IPS DF 4.7 (cell line): ENCODE data around the gene ATP13A3.
"Not testable (repeated sequence)": the region's sequence is repeated elsewhere in the genome, so short reads cannot be mapped to it uniquely, and the experiment has no call there.

ENCODE experiments used
- DNase-seq: peaks from one replicate; pipeline ENCODE4 v3.0.0-alpha.2; 2013; ENCODE audit warnings: low spot score; ENCODE audit errors: extremely low read depth

The ATP13A3 gene

DNA sequence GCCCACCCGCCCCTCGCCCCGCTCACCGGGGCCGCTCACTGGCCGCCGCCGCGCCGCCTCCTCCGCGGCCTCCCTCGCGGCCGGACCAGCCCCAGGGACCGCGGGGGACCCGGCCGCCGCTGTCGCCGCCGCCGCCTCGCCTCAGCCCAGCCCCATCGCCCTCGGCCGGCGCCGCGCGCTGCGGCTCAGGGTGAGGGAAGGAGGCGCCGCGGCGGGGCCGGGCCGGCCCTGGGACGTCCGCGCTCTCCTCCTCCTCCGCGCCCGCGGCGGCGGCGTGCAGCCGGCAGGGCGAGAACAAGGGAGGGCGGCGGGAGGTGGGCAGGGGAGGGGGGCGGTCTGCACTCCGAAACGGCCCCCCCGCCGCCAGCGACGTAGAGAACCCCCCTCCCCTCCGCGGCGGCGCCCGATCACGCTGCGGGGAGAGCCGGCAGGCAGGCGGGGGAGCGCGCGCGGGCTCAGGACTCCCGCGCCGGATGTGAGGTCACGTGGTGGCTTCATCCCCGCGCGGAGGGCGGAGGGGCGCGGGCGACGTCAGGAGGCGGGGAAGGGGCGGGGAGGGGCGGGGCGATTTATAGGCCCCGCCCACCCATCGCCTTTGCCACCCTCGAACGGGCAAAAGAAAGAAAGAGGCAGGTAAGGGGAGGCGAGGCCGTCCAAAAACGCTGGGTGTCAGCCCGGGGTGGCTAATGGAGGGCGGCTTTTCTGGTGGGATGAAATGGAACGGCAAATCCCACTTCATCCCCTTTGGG lies at the start of gene ATP13A3:
Gene ATP13A3, minus strand, starts transcription at position 463 of the 749 bp plus-strand sequence. CDS start 24,812 bp downstream, outside the sequence.
- DNase-seq = no peak

DNA sequence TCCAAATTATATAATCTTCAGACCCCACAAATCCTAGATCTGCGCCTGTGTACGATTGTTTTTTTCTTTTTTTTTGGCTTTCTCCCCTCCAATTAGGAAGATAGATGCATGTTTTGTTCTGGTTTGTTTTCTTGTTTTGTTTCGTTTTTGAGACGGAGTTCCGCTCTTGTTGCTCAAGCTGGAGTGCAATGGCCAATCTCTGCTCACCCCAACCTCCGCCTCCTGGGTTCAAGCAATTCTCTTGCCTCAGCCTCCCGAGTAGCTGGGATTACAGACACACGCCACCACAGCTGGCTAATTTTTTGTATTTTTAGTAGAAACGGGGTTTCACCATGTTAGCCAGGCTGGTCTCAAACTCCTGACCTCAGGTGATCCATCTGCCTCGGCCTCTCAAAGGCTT lies 48.4 kb upstream of the ATP13A3 start:
- not testable (repeated sequence) for DNase-seq

DNA sequence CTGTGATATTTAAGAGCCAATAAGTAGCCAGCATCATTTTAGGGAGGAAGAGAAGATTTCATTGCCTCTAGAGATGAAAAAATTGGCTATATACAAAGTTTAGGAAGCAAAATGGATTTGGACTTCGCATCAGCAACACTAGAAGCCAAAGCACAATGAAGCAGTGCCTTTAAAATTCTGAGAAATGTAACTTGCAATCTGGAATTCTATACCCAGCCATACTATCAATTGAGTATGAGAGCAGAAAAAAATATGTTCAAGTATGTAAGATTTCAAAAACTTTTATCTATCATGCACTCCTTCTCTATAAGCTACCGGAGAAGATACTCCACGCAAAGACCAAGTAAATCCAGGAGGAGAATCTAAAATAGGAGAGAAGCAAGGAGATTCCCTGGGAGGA lies 47.4 kb upstream of the ATP13A3 start:
- no peak for DNase-seq

DNA sequence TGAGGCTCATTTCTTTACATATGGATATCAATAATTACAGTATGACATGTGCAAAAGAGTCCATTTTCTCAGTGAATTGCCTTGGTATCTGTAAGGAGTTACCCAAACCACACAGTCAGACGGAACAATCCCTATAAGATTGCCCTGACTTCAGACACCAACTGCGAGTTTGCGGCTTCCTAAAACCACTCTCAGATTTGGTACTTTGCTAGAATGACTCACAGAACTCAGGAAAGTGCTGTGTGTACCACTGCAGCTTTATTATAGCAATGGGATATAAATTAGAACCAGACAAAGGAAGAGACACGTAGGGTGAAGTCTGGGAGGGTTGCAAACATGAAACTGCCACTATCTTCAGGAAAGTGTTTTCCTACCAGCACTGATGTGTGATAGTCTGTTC lies 45.8 kb upstream of the ATP13A3 start:
- no peak for DNase-seq

DNA sequence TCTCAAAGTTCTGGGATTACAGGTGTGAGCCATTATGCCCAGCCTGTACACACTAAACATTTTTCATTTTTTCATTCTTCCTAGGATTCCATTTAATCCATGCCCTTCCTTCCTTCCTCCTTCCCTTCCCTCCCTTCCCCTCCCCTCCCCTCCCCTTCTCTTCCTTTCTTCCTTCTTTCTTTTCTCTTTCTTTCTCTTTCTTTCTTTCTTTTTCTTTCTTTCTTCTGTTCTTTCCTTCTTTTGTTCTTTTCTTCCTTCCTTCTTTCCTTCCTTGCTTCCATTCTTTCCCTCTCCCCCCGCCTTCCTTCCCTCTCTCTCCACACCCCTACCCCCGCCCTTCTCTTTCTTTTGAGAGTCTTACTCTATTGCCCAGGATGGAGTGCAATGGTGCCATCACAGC lies 40.9 kb upstream of the ATP13A3 start:
- no peak for DNase-seq

DNA sequence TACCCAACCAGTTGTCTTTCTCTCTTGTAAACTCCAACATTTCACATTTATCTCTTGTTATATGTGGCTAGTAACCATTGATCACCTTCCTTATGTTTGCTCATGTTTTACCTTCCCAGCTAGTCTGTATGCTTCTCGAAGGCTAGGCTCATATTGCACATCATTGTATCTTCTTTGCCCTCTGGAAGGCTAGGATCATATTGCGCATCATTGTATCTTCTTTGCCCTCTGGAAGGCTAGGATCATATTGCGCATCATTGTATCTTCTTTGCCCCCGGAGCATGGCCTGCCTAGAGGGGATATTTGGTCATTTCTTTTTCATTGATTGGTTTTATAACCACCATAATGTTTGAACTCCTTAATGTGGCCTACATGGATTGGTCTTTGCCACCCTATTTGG lies 39.4 kb upstream of the ATP13A3 start:
- DNase-seq = no peak

DNA sequence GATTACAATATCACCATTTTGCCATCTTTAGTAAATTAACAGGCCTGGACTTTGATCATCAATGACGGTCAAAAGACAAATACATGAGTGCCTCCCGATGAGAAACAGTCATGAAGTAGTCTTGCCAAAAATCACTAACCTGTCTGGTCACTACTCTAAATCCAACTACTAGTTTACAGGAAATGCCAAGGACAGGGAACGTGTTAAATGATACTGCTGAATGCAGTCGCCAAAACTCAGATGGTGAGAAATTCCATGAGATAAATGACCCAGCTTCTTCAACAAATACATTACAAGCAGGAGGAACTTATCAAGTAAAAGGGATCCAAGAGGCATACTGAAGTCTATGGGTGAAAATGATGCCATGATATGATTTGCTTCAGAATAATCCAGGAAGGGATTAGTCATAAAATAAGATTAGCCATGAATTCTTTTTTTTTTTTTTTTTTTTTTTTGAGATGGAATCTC lies 35.8 kb upstream of the ATP13A3 start:
- DNase-seq = no peak

DNA sequence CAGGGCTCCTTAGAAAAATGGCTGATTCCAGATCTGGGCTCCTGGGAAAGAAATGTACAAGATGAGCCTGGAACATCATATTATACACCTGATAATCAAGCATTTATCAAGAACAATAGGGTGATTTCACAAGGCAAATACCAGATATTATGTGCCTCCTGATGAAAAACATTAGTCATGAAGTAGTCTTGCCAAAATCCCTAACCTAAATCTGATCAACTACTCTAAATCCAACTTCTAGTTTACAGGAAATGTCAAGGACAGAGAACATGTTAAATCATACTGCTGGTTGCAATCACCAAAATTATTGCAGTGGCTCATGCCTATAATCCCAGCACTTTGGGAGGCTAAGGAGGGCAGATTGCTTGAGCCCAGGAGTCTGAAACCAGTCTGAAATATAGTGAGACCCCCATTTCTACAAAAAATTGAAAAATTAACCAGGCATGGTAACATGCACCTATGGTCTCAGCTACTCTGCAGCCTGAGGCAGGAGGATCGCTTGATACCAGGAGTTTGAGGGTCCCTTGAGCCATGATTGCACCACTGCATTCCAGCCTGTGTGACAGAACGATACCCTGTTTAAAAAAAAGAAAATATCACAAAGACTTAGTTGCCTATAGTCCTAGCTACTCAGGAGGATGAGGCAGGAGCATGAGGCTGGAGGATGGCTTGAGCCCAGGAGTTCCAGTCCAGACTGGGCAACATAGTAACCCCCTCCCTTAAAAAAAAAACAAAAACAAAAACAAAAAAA lies 34.9 kb upstream of the ATP13A3 start:
- DNase-seq = no peak

DNA sequence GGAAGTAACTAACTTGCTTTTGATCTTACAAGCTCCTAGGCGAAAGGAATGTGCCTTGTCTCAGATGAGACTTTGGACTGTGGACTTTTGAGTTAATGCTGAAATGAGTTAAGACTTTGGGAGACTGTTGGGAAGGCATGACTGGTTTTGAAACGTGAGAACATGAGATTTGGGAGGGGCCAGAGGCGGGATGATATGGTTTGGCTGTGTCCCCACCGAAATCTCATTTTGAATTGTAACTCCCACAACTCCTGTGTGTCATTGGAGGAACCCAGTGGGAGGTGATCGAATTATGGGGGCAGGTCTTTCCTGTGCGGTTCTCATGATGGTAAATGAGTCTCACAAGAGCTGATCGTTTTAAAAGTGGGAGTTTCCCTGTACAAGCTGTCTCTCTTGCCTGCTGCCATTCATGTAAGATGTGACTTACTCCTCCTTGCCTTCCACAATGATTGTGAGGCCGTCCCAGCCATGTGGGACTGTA lies 33.9 kb upstream of the ATP13A3 start:
- DNase-seq = not testable (repeated sequence)

DNA sequence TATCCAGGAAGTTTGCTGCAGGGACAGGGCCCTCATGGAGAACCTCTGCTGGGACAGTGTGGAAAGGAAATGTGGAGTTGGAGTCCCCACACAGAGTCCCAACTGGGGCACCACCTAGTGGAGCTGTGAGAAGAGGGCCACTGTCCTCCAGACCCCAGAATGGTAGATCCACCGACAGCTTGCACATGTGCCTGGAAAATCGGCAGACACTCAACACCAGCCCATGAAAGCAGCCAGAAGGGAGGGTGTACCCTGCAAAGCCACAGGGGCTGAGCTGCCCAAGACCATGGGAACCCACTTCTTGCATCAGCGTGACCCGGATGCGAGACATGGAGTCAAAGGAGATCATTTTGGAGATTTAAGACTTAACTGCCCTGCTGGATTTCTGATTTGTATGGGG lies 33.4 kb upstream of the ATP13A3 start:
- DNase-seq = not testable (repeated sequence)

DNA sequence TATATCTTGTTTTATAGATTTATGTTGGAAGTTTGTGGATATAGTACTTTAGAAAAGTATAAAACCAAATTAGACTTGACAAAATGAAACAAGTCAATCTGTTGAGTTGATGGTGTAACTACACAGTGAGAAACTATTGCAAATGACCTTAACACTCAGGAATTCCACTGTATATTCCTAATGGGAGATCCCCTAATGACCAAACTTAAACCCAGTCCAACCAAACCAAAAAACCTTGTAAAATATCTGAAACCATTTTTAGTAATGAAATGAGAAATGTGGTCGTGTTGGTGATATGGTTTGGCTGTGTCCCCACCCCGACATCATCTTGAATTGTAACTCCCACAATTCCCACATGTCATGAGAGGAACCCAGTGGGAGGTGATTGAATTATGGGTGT lies 31.9 kb upstream of the ATP13A3 start:
- DNase-seq = no peak

DNA sequence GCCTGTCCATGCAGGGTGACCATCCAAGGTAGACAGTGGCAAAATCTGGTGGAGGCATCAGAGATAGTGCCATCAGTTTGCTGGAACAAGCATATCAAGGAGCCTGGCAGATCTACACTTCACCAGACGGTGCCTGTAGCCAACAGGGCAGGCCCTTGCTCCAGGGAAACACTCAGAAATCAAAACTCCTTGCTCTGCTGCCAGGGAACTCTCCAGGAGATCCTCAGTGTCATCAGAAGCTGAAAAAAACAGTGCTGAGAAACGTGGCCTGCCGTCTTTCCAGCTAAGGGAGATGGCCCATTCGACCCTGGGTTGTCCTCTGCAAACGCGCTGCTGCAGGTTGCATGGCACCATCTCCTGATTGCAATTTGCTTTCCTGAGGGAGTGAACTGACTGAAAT lies 30.5 kb upstream of the ATP13A3 start:
- DNase-seq = no peak

DNA sequence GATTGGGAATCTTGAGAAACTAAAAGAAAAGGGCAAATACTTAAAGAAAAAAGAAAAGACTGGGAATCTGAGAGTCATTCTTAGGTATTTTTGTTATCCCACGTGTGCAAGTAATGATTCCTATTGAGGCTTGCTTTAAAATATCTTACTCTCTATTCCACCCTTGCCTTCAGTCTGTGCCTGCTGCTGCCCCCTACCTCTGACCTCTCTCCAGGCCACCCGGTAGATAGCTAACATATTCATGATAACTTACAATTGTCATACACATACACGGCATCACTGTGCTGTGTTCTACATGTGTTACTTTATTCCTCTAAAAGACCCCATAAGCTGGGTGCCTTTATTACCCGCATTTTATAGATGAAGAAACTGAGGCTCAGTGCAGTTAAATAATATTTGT lies 27.8 kb upstream of the ATP13A3 start:
- DNase-seq = no peak

DNA sequence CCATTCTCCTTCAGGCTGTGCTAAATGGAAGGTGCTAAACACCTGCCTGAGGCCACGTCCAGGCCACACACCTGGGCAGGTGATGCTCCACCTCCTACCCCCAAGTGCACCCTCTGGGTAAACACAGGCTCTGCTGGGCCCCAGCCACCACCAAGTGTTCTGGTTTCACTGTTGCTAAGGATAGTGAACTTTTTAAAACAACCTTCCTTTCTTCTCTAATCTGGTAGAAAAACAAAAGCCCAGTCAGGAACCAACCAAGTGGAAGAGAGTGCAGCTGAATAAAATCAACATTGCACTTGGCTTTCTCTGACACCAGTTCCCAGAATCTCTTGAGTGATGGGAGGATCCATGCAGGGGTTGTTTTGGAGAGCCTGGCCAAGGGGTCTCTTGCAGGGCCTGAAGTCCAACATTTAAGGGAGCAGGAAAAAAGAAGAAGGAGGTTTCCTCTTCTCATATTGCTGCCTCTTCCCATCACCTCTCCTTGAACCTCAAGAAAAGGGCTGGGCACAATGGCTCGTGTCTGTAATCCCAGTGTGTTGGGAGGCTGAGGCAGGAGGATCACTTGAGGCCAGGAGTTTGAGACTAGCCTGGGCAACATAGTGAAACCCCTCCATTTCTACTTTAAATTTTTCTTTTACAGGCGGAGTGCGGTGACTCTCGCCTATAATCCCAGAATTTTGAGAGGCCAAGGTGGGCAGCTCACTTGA lies 26.2 kb upstream of the ATP13A3 start:
- DNase-seq = no peak

DNA sequence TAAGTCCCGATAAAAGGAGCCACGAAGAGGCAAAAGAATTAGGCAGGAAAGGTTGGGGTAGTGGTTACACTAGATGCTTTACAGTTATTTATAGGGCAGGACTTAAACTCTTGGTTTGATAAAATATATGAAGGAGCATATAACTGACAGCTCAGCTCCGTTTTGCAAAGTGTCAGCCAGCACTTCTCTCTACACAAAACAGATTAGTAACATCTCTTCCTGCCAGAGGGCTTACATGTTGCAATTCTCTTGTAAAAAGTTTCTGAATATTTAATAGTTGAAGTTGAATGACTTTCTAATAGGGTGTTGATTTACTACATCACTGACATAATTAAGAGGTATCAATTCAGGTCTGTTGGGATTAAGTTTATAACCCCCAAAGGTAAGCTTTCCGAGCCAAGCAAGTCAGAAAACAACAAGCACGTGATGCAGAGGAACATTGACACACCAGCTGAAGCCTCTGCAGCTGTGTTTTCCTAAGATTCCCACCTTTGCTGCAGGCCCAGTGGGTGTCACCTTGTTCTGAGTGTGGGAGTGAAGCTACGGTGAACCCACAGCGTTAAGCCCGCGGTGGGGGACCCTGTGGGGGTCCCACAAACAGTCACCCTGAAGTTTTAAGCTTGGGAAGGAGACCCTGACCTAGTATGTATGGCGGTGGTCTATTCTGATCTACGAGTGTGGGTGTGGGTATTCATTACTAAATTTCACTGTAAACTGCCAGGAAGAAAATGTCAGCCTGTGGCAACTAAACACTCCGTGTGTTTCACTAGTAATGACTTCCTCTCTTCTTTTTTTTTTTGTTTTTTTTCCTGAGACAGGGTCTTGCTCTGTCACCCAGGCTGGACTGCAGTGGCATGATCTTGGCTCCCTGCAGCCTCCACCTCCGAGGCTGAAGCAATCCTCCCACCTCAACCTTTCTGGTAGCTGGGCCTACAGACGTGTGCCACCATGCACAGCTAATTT lies 22.0 kb upstream of the ATP13A3 start:
- no peak for DNase-seq

DNA sequence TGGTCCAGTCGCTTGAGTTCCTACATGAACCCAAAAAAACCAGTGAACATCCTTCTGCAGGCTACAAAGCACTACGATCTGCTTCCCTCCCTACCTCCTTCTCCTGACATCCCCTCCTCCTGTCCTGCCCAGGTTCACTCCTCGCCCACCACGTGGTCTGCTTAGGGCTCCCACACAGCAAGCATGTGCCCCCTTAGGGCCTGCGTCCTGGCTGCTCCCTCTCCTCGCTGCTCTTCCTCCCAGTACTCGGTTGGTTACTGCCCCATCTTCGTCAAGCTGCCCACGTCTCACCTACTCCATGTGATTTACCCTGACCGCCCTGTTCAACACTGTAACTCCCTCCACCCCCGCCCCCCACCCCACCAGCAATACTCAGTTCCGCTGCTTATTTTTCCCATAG lies 20.8 kb upstream of the ATP13A3 start:
- no peak for DNase-seq

DNA sequence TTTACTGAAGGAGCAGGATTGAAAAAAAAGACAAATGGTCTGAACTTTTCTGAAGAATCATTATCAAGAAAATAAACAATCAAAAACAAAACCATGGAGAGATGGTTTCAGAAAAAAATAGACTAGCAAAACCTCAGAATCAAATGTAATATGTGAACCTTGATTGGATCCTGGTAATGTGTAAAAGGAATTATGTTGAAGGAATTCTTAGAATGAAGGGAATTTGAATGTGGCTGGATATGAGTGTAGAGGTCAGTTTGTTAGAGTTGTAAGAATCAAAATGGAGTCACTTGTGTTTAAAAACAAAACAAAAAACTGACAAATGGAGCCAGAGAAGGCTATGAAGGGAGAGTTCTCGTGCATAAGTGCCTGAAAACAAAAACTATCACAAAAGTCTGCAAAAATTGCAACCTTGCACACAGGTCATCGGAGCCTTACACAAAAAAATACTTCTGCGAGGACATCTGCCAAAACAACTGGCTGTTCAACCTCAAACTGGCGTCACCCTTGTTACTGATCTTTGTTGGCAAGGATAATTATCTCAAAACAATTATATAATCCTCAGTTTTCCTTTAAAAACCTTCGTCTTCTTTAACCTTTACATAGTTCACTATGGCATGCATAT lies 19.1 kb upstream of the ATP13A3 start:
- no peak for DNase-seq

DNA sequence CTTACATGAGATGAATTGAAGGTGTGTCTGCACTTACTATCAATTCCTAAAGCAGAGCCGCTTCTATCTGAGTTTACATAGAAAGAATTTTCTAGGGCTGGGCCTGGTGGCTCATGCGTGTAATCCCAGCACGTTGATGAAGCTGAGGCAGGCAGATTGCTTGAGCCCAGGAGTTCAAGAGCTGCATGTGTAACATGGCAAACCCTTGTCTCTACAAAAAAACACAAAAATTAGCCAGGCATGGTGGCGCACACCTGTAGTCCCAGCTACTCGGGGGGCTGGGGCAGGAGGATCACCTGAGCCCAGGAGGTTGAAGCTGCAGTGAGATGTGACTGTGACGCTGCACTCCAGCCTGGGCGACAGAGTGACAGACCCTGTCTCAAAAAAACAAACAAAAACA lies 18.1 kb upstream of the ATP13A3 start:
- no peak for DNase-seq

DNA sequence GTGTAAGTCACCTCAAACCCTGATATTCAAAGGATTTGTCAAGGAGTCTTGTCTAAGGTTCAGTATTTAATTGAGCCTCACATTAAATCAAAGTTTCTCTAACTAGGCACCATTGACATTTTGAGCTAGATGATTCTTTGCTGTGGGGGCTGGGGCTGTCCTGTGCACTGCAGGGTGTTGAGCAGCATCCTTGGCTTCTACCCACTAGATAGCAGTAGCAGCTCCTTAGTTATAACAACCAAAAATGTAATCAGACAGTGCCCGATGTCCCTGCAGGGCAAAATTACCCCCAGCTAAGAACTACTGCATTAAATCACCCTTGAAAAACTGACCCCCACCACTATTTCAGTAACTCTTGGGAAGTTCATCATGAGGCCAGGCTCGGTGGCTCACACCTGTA lies 17.3 kb upstream of the ATP13A3 start:
- no peak for DNase-seq

DNA sequence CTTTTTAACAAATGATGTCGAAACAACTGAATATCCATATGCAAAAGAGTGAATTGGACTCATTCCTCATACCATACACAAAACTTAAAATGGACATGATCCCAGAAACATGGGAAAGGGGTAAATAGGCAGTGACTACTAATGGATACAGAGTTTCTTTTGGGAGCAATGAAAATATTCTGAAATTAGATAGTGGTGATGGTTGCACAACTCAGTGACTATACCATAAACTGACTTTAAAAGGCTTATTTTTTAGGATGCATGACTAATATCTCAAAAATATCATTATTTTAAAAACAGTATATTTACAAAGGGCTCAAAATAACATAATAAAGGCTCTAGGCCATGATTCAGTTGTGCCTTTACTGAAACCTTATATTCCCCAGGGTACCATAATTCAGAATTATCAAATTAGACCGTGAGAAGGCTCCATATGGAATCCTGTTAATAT lies 16.3 kb upstream of the ATP13A3 start:
- no peak for DNase-seq
